ENCODE data around the gene SLC37A2.
"Not testable (repeated sequence)": the region's sequence is repeated elsewhere in the genome, so short reads cannot be mapped to it uniquely, and the experiment has no call there.

SLC37A2 gene

DNA sequence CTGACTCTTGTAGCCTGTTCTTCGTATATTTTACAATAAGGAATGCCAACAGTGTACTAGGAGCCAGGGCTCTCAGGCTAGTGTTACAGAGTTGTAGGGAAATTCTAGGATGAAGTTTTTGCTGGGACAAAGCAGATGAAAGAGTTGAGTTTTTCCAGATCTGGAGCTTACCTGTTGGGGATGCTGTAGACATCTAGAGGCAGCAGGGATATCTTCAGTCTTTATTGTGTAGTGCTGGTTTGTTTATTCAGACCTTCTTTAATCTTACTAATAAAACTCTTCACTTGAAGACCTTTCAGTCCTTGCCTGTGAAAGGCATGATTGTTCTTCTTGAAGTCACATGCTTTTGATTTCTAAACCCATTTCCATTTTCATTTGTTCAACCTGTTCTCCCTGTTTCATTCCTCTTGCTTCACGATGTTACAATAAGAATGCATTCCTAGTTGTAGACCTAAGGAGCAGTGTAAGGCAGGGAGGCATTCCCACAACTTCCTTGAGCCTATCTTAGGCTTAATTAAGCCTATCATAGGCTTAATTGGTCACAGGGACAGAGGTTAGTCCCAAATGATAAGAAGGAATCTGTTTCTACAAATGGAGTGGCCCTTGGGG, 7.9 kb upstream of the SLC37A2 start:
- H3K36me3 ChIP-seq (ENCODE audit: insufficient read depth, low read length): no peaks in the 10 kb centered on the region
- H3F3A ChIP-seq (ENCODE audit: insufficient read depth, low read length): no peaks in the 10 kb centered on the region
- no peaks in the 10 kb centered on the region for H3K4me1 ChIP-seq (ENCODE audit: insufficient read depth, low read length, severe bottlenecking)
- H3K4me2 ChIP-seq (ENCODE audit: low read length): no peak overlapping the region
- no peak overlapping the region for H3K4me3 ChIP-seq (ENCODE audit: low read depth, low read length, poor library complexity, severe bottlenecking)
- H4K20me1 ChIP-seq (ENCODE audit: insufficient read depth, low read length): no peaks in the 10 kb centered on the region
- no peak overlapping the region for H3K9ac ChIP-seq (ENCODE audit: low read length)
- TF ChIP-seq EZH2 (IDR thresholded peaks at IDR 0.05; ENCODE audit: borderline replicate concordance, low read length): no peak
- TF ChIP-seq, protein P1, sequence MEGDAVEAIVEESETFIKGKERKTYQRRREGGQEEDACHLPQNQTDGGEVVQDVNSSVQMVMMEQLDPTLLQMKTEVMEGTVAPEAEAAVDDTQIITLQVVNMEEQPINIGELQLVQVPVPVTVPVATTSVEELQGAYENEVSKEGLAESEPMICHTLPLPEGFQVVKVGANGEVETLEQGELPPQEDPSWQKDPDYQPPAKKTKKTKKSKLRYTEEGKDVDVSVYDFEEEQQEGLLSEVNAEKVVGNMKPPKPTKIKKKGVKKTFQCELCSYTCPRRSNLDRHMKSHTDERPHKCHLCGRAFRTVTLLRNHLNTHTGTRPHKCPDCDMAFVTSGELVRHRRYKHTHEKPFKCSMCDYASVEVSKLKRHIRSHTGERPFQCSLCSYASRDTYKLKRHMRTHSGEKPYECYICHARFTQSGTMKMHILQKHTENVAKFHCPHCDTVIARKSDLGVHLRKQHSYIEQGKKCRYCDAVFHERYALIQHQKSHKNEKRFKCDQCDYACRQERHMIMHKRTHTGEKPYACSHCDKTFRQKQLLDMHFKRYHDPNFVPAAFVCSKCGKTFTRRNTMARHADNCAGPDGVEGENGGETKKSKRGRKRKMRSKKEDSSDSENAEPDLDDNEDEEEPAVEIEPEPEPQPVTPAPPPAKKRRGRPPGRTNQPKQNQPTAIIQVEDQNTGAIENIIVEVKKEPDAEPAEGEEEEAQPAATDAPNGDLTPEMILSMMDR (IDR thresholded peaks at IDR 0.05; ENCODE audit: low read length): no peak
- H3K79me2 ChIP-seq (ENCODE audit: insufficient read depth, low read length): no peaks in the 10 kb centered on the region
- no peaks in the 10 kb centered on the region for H3K9me2 ChIP-seq (ENCODE audit: low read depth, low read length)
- H3K27me3 ChIP-seq (ENCODE audit: insufficient read depth, low read length): no peaks in the 10 kb centered on the region
- no peak overlapping the region for H2AFZ ChIP-seq (ENCODE audit: low read length)
- no peaks in the 10 kb centered on the region for H3K9me3 ChIP-seq (ENCODE audit: low read length)
- H3K27ac ChIP-seq (ENCODE audit: low read depth, low read length, poor library complexity, severe bottlenecking): no peak overlapping the region

DNA sequence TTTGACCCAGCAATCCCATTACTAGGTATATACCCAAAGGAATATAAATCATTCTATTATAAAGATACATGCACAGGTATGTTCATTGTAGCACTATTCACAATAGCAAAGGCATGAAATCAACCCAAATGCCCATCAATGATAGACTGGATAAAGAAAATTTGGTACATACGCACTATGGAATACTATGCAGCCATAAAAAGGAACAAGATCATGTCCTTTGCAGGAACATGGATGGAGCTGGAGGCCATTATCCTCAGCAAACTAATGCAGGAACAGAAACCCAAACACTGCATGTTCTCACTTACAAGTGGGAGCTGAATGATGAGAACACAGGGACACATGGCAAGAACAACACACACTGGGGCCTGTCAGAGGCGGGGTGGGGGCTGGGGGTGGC, 7.0 kb upstream of the SLC37A2 start:
- H3K4me2 ChIP-seq (ENCODE audit: low read length); H2AFZ ChIP-seq (ENCODE audit: low read length); H3K4me3 ChIP-seq (ENCODE audit: low read depth, low read length, poor library complexity, severe bottlenecking); H3K9me2 ChIP-seq (ENCODE audit: low read depth, low read length); H3K79me2 ChIP-seq (ENCODE audit: insufficient read depth, low read length); H3K27ac ChIP-seq (ENCODE audit: low read depth, low read length, poor library complexity, severe bottlenecking); H4K20me1 ChIP-seq (ENCODE audit: insufficient read depth, low read length); H3K4me1 ChIP-seq (ENCODE audit: insufficient read depth, low read length, severe bottlenecking); H3K36me3 ChIP-seq (ENCODE audit: insufficient read depth, low read length); H3K9ac ChIP-seq (ENCODE audit: low read length); H3F3A ChIP-seq (ENCODE audit: insufficient read depth, low read length); H3K27me3 ChIP-seq (ENCODE audit: insufficient read depth, low read length); H3K9me3 ChIP-seq (ENCODE audit: low read length): not testable (repeated sequence)

GRCh38 chr11:125056931-125057692, 6.0 kb upstream of the SLC37A2 start:
- Histone ChIP-seq H3K4me3 (ENCODE audit: low read depth, low read length, poor library complexity, severe bottlenecking) (no peak overlapping the region), H3K9me3 (ENCODE audit: low read length) (no peaks in the 10 kb centered on the region), H3K79me2 (ENCODE audit: insufficient read depth, low read length) (no peaks in the 10 kb centered on the region), H3F3A (ENCODE audit: insufficient read depth, low read length) (no peaks in the 10 kb centered on the region), H3K9me2 (ENCODE audit: low read depth, low read length) (no peaks in the 10 kb centered on the region), H3K36me3 (ENCODE audit: insufficient read depth, low read length) (no peaks in the 10 kb centered on the region), H3K9ac (ENCODE audit: low read length) (no peak overlapping the region), H3K27me3 (ENCODE audit: insufficient read depth, low read length) (no peaks in the 10 kb centered on the region), H3K27ac (ENCODE audit: low read depth, low read length, poor library complexity, severe bottlenecking) (no peak overlapping the region), H2AFZ (ENCODE audit: low read length) (no peak overlapping the region), H4K20me1 (ENCODE audit: insufficient read depth, low read length) (no peaks in the 10 kb centered on the region), H3K4me1 (ENCODE audit: insufficient read depth, low read length, severe bottlenecking) (no peaks in the 10 kb centered on the region), H3K4me2 (ENCODE audit: low read length) (no peak overlapping the region)
- TF ChIP-seq EZH2 (IDR thresholded peaks at IDR 0.05; ENCODE audit: borderline replicate concordance, low read length): no peak
- TF ChIP-seq, protein P1 (IDR thresholded peaks at IDR 0.05; ENCODE audit: low read length): no peak

DNA sequence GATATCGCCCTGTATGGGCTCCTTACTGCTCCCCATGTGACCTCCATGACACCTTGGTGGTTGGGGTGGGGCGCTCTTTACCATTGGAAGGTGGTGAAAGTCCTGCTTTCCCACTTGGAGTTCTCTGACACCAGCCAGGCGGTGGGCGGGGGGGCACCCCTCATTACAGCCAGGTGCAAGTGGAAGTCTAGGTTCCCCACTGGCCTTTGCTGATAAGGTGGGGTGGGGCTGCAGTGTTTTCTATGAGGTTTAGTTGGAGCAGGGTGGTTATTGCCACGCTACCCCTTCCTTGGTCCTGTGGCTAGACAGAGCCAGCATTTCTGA, 5.5 kb upstream of the SLC37A2 start:
- H3K9me3 ChIP-seq (ENCODE audit: low read length): no peaks in the 10 kb centered on the region
- H3K36me3 ChIP-seq (ENCODE audit: insufficient read depth, low read length): no peaks in the 10 kb centered on the region
- H3K4me3 ChIP-seq (ENCODE audit: low read depth, low read length, poor library complexity, severe bottlenecking): no peak overlapping the region
- H3K4me2 ChIP-seq (ENCODE audit: low read length): no peak overlapping the region
- H3K79me2 ChIP-seq (ENCODE audit: insufficient read depth, low read length): no peaks in the 10 kb centered on the region
- H2AFZ ChIP-seq (ENCODE audit: low read length): no peak overlapping the region
- no peak overlapping the region for H3K9ac ChIP-seq (ENCODE audit: low read length)
- no peaks in the 10 kb centered on the region for H3K4me1 ChIP-seq (ENCODE audit: insufficient read depth, low read length, severe bottlenecking)
- no peaks in the 10 kb centered on the region for H3K27me3 ChIP-seq (ENCODE audit: insufficient read depth, low read length)
- no peaks in the 10 kb centered on the region for H3F3A ChIP-seq (ENCODE audit: insufficient read depth, low read length)
- H4K20me1 ChIP-seq (ENCODE audit: insufficient read depth, low read length): no peaks in the 10 kb centered on the region
- no peak overlapping the region for H3K27ac ChIP-seq (ENCODE audit: low read depth, low read length, poor library complexity, severe bottlenecking)
- no peaks in the 10 kb centered on the region for H3K9me2 ChIP-seq (ENCODE audit: low read depth, low read length)
- TF ChIP-seq, protein P1 (IDR thresholded peaks at IDR 0.05; ENCODE audit: low read length): no peak
- no peak for TF ChIP-seq EZH2 (IDR thresholded peaks at IDR 0.05; ENCODE audit: borderline replicate concordance, low read length)

Measured in OCI-LY1 (cell line).